ENCODE results near the gene CFAP74. TPM values are rescaled to one million over a fixed set of nuclear protein-coding genes. Genes with fewer than 3 reads are reported as not detected.
A peak's percentile ranks its signal among the peaks of the same experiment; 100 is the strongest.
"Not testable (repeated sequence)": the region's sequence is repeated elsewhere in the genome, so short reads cannot be mapped to it uniquely, and the experiment has no call there.

Gene CFAP74
- total RNA-seq, 3 donors from 2014 or later (not counting 1 experiment from before 2014, with no cell fraction given) = not detected

DNA sequence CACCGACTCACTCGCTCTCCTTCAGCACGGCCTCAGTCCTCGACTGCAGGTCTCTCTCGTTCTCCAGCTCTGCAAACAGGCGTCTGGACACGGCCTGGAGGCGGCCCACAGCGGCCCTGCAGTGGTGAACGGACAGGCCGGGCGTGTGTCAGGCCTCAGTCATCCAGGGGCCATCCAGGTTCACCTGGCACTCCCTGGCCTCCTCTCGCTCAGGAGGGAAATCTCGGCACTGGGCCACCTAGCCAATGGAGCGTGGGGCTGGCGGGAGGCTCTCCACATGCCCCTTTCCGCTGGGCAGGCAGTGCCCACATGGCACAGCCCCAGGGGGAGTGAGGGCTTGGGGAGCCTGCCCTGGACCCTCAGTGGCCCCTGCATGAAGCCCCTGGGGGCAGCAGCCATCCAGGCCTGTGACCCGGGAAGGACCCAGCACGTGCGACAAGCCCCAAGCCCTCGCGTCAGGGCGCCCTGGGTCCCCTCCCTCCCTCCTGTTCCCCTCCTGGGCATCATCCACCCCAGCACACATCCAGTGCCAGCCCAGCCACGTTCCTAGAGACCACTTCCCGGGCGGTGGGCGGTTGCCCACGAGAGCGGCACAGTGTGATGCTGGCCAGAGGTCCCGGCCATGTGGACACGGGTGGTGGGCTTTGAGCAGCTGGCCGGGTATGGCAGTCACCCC is 18.1 kb downstream of the CFAP74 start:
- no peak overlapping the region for H3K4me3 ChIP-seq (ENCODE audit: low read length)
- TF ChIP-seq, protein P1, sequence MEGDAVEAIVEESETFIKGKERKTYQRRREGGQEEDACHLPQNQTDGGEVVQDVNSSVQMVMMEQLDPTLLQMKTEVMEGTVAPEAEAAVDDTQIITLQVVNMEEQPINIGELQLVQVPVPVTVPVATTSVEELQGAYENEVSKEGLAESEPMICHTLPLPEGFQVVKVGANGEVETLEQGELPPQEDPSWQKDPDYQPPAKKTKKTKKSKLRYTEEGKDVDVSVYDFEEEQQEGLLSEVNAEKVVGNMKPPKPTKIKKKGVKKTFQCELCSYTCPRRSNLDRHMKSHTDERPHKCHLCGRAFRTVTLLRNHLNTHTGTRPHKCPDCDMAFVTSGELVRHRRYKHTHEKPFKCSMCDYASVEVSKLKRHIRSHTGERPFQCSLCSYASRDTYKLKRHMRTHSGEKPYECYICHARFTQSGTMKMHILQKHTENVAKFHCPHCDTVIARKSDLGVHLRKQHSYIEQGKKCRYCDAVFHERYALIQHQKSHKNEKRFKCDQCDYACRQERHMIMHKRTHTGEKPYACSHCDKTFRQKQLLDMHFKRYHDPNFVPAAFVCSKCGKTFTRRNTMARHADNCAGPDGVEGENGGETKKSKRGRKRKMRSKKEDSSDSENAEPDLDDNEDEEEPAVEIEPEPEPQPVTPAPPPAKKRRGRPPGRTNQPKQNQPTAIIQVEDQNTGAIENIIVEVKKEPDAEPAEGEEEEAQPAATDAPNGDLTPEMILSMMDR (IDR thresholded peaks at IDR 0.05) = no peak
- ATAC-seq = no peak
- no peak overlapping the region for H3K27ac ChIP-seq (ENCODE audit: low read length)
- no peaks in the 10 kb centered on the region for H3K27me3 ChIP-seq (ENCODE audit: control insufficient read depth, insufficient read depth, low read length)
- Mint-ChIP-seq H3K9me3 (no peaks in the 10 kb centered on the region), H3K4me1 (no peaks in the 10 kb centered on the region), H3K27ac (no peak overlapping the region), H3K27me3 (ENCODE audit: low read depth in 2 of 2) (no peaks in the 10 kb centered on the region), H3K4me3 (no peak overlapping the region), H3K36me3 (no peaks in the 10 kb centered on the region)
- intact Hi-C loops (cut with micrococcal nuclease) = no loop called here
- H3K36me3 ChIP-seq (ENCODE audit: control insufficient read depth, insufficient read depth, low read length) = no peaks in the 10 kb centered on the region
- H3K4me1 ChIP-seq (ENCODE audit: control insufficient read depth, insufficient read depth, low read length) = no peaks in the 10 kb centered on the region
- 86% methylated on average over 32 of the region's 32 CpGs for WGBS (ENCODE audit: insufficient coverage)
- no peak for DNase-seq
- H3K9me3 ChIP-seq (ENCODE audit: control insufficient read depth, insufficient read depth, low read length) = no peaks in the 10 kb centered on the region

DNA sequence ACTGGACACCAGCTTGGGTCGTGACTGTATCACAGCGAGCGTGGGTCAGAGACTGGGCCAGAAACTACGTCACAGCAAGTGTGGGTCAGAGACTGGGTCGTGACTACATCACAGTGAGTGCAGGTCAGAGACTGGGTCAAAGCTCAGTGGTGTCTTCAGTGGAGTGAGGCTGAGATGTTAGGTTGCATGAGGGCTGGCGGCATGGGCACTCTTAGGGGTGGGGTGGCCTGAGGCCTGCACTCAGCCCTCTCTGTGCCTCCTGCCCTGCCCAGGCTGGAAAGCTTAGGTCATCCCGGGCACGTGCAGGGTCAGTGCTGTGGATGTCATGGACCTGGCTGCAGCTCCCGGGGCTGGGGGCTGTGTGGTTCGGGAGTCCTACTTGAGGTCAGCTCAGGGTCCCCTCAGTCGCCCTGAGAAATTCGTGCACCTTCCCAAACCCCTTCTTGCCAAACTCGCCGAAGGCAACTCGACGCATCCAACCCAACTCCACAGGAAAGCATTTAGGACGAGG is 19.0 kb downstream of the CFAP74 start:
- H3K27ac Mint-ChIP-seq = no peak overlapping the region
- no peaks in the 10 kb centered on the region for H3K4me1 Mint-ChIP-seq
- H3K4me3 ChIP-seq (ENCODE audit: low read length) = no peak overlapping the region
- intact Hi-C loops (cut with micrococcal nuclease) = no loop called here
- no peak overlapping the region for H3K4me3 Mint-ChIP-seq
- peak in 1 of 3 donors; percentile 41 for ATAC-seq
- no peaks in the 10 kb centered on the region for H3K27me3 Mint-ChIP-seq (ENCODE audit: low read depth in 2 of 2)
- 79% methylated on average over 17 of the region's 17 CpGs for WGBS (ENCODE audit: insufficient coverage)
- H3K36me3 ChIP-seq (ENCODE audit: control insufficient read depth, insufficient read depth, low read length) = no peaks in the 10 kb centered on the region
- no peaks in the 10 kb centered on the region for H3K9me3 Mint-ChIP-seq
- no peaks in the 10 kb centered on the region for H3K36me3 Mint-ChIP-seq
- no peaks in the 10 kb centered on the region for H3K9me3 ChIP-seq (ENCODE audit: control insufficient read depth, insufficient read depth, low read length)
- H3K27ac ChIP-seq (ENCODE audit: low read length) = no peak overlapping the region
- no peaks in the 10 kb centered on the region for H3K4me1 ChIP-seq (ENCODE audit: control insufficient read depth, insufficient read depth, low read length)
- TF ChIP-seq, protein P1 (IDR thresholded peaks at IDR 0.05) = no peak
- H3K27me3 ChIP-seq (ENCODE audit: control insufficient read depth, insufficient read depth, low read length) = no peaks in the 10 kb centered on the region
- DNase-seq = no peak

DNA sequence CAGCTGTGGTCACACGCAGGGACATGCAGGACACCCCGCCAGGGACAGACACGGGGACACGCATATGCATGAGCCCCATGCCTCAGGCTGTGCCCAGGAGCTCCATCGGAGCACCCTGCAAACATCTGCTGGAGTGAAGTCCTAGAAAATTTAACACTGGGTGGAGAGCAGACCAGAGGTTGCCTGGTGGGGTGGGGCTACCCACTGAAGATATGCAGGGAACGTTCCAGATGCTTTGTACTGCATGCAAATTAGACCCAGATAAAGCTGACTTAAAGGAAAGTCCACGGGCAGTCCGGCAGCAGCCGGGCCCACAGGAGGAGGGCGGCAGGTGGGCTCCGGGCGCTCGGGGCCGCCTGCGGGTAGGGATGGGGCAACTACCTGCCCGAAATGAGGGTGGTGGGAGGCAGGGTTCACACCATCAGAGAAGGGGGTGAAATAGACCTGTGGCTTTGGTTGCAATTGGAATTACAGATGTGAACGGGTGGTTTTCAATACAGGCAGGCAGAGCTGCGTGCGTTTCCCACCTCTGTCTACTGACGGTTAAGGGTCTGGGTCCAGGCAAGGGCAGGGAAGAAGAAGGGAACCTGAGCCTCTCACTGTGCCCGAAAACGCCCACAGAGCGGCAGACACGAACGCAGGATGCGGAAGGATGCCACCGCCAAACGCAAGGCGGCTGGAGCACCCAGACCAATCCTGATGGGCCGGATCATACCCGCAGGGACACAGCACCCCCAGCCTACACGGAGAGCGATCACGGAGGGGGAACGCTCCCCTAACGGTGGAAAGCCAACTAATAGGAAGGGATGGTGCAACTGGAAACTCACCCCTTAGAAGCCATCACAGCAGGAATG is 21.0 kb downstream of the CFAP74 start:
- DNase-seq (no peak), ATAC-seq (no peak)
- Histone ChIP-seq H3K4me3 (ENCODE audit: low read length) (no peak overlapping the region), H3K27me3 (ENCODE audit: control insufficient read depth, insufficient read depth, low read length) (no peaks in the 10 kb centered on the region), H3K4me1 (ENCODE audit: control insufficient read depth, insufficient read depth, low read length) (no peaks in the 10 kb centered on the region), H3K9me3 (ENCODE audit: control insufficient read depth, insufficient read depth, low read length) (no peaks in the 10 kb centered on the region), H3K27ac (ENCODE audit: low read length) (no peak overlapping the region), H3K36me3 (ENCODE audit: control insufficient read depth, insufficient read depth, low read length) (no peaks in the 10 kb centered on the region)
- TF ChIP-seq, protein P1 (IDR thresholded peaks at IDR 0.05) = no peak
- Mint-ChIP-seq H3K27me3 (ENCODE audit: low read depth in 2 of 2) (no peaks in the 10 kb centered on the region), H3K4me1 (no peaks in the 10 kb centered on the region), H3K36me3 (no peaks in the 10 kb centered on the region), H3K27ac (no peak overlapping the region), H3K4me3 (no peak overlapping the region), H3K9me3 (no peaks in the 10 kb centered on the region)
- intact Hi-C loops (cut with micrococcal nuclease) = no loop called here
- 93% methylated on average over 36 of the region's 36 CpGs for WGBS (ENCODE audit: insufficient coverage)

DNA sequence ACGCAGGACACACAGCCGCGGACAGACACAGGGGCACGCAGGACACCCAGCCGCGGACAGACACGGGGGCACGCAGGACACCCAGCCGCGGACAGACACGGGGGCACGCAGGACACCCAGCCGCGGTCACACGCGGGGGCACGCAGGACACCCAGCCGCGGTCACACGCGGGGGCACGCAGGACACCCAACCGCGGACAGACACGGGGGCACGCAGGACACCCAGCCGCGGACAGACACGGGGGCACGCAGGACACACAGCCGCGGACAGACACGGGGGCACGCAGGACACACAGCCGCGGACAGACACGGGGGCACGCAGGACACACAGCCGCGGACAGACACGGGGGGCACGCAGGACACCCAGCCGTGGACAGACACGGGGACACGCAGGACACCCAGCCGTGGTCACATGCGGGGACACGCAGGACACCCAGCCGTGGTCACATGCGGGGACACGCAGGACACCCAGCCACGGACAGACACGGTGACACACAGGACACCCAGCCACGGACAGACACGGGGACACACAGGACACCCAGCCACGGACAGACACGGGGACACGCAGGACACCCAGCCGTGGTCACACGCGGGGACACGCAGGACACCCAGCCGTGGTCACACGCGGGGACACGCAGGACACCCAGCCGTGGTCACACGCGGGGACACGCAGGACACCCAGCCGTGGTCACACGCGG is 21.8 kb downstream of the CFAP74 start:
- intact Hi-C loops (cut with micrococcal nuclease); H3K27ac Mint-ChIP-seq; H3K27me3 ChIP-seq (ENCODE audit: control insufficient read depth, insufficient read depth, low read length); H3K4me3 ChIP-seq (ENCODE audit: low read length); ATAC-seq; DNase-seq; H3K9me3 ChIP-seq (ENCODE audit: control insufficient read depth, insufficient read depth, low read length); H3K4me1 ChIP-seq (ENCODE audit: control insufficient read depth, insufficient read depth, low read length); H3K4me1 Mint-ChIP-seq; H3K27ac ChIP-seq (ENCODE audit: low read length); H3K36me3 ChIP-seq (ENCODE audit: control insufficient read depth, insufficient read depth, low read length); H3K9me3 Mint-ChIP-seq; H3K36me3 Mint-ChIP-seq; H3K27me3 Mint-ChIP-seq (ENCODE audit: low read depth in 2 of 2); H3K4me3 Mint-ChIP-seq: not testable (repeated sequence)
- WGBS (ENCODE audit: insufficient coverage) = 91% methylated on average over 69 of the region's 73 CpGs
